PFSK-1 (cell line): ENCODE results near the gene OR56A5.

ENCODE experiments used
- SIN3A ChIP-seq: IDR thresholded peaks from 2 replicates; pipeline ENCODE4 v1.6.1; 2012; ENCODE audit warnings: mild to moderate bottlenecking, low read length, moderate library complexity, borderline replicate concordance; ENCODE audit not compliant: insufficient read depth
- TF ChIP-seq, protein P1 (sequence below), 2 experiments: IDR thresholded peaks; 2 replicates each; pipeline versions ENCODE4 v1.6.1 to v1.8.0; 2011 to 2012; ENCODE audit warnings: low read depth in 2 of 2, low read length in 2 of 2, control low read depth in 1 of 2, inconsistent platforms in 1 of 2, mild to moderate bottlenecking in 1 of 2, moderate library complexity in 1 of 2; ENCODE audit not compliant: insufficient read depth in 1 of 2

DNA sequence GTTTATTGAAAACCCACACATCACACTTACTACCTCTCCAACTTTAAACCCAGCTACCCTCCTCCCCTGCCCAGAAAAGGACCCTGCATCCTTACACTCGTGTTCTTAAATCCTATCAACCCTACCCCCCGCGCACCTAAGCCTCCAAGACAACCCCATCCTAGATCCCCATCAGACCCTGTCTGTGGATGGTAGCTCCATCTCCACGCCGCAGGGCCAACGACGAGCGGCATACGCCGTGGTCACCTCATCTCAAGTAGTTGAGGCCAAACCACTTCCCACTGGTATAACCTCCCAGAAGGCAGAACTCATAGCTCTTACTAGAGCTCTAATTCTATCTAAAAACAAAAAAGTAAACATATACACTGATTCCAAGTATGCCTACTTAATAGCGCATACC lies 35.6 kb downstream of the OR56A5 start:
- TF ChIP-seq, protein P1, sequence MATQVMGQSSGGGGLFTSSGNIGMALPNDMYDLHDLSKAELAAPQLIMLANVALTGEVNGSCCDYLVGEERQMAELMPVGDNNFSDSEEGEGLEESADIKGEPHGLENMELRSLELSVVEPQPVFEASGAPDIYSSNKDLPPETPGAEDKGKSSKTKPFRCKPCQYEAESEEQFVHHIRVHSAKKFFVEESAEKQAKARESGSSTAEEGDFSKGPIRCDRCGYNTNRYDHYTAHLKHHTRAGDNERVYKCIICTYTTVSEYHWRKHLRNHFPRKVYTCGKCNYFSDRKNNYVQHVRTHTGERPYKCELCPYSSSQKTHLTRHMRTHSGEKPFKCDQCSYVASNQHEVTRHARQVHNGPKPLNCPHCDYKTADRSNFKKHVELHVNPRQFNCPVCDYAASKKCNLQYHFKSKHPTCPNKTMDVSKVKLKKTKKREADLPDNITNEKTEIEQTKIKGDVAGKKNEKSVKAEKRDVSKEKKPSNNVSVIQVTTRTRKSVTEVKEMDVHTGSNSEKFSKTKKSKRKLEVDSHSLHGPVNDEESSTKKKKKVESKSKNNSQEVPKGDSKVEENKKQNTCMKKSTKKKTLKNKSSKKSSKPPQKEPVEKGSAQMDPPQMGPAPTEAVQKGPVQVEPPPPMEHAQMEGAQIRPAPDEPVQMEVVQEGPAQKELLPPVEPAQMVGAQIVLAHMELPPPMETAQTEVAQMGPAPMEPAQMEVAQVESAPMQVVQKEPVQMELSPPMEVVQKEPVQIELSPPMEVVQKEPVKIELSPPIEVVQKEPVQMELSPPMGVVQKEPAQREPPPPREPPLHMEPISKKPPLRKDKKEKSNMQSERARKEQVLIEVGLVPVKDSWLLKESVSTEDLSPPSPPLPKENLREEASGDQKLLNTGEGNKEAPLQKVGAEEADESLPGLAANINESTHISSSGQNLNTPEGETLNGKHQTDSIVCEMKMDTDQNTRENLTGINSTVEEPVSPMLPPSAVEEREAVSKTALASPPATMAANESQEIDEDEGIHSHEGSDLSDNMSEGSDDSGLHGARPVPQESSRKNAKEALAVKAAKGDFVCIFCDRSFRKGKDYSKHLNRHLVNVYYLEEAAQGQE (IDR thresholded peaks at IDR 0.05; ENCODE audit: insufficient read depth in 1 of 2, low read depth in 2 of 2, low read length in 2 of 2): no peak
- TF ChIP-seq SIN3A: no peak
